Measurements from ENCODE around the gene PRICKLE1. TPM values are rescaled to one million over a fixed set of nuclear protein-coding genes. Genes with fewer than 3 reads are reported as not detected.

PRICKLE1 gene
- total and polyA plus RNA-seq, 2 of the 13 experiments (the other 11 are each of a cell fraction or from before 2014, with no cell fraction given) = not detected

GRCh38 chr12:42498549-42499247, 90.8 kb downstream of the PRICKLE1 start:
- Histone ChIP-seq H3K79me2 (ENCODE audit: insufficient read depth, low read length) (no peaks in the 10 kb centered on the region), H2AFZ (ENCODE audit: low read length) (no peak overlapping the region), H3K4me2 (ENCODE audit: low read depth, low read length) (no peak overlapping the region), H3K27me3 (ENCODE audit: control insufficient read depth in 1 of 2, insufficient read depth in 2 of 2, low read length in 2 of 2) (peaks cover 0 to 5% of the 10 kb centered on the region in 2 experiments; a peak in 2 of 5 replicates), H4K20me1 (ENCODE audit: insufficient read depth, low read length) (no peaks in the 10 kb centered on the region), H3K4me1 (ENCODE audit: insufficient read depth, low read length) (no peaks in the 10 kb centered on the region), H3K9ac (ENCODE audit: insufficient read depth, low read depth, low read length) (no peak overlapping the region), H3K4me3 (replicated peaks in 1 of 3; ENCODE audit: insufficient read depth in 1 of 3, low read depth in 2 of 3, low read length in 3 of 3) (no peak overlapping the region), H3K9me3 (ENCODE audit: low read length) (no peaks in the 10 kb centered on the region), H3K27ac (ENCODE audit: extremely low read length, insufficient read depth, low read length) (no peak overlapping the region), H3K36me3 (replicated peaks in 1 of 2; ENCODE audit: control insufficient read depth in 1 of 2, insufficient read depth in 2 of 2, low read length in 2 of 2) (no peaks in the 10 kb centered on the region)
- BruUV-seq (replicated peaks) = no TSS peak
- DNase-seq (ENCODE audit: low spot score) (no peak), FAIRE-seq (no peak), ATAC-seq (no peak)
- TF ChIP-seq CSRNP2 (CRISPR knock-in tag; conservative IDR thresholded peaks at IDR 0.05; ENCODE audit: low read depth) (no peak), CREB1 (IDR thresholded peaks at IDR 0.05) (peak; percentile 22; the same call in 1 of the 2 replicates), CREB1 (CRISPR knock-in tag; IDR thresholded peaks at IDR 0.05) (no peak)
- ChIA-PET CTCF (ENCODE audit: low intra/inter-chr PET ratio, low total read pairs) (no interaction called here), POLR2A (no interaction called here)
- in situ Hi-C loops (cut with HindIII; ENCODE audit: extremely low pct_ligation_motif_present, low pct_unique_long_range_greater_than_20kb) (loop anchor here (25.0 kb wide), 1 partner anchor 839 kb away; no protein-coding TSS in a partner anchor), intact Hi-C loops (cut with micrococcal nuclease; ENCODE audit: unreplicated experiment) (no loop called here)
- WGBS (ENCODE audit: low lambda C conversion rate) = 0% methylated on average over 3 of the region's 3 CpGs

DNA sequence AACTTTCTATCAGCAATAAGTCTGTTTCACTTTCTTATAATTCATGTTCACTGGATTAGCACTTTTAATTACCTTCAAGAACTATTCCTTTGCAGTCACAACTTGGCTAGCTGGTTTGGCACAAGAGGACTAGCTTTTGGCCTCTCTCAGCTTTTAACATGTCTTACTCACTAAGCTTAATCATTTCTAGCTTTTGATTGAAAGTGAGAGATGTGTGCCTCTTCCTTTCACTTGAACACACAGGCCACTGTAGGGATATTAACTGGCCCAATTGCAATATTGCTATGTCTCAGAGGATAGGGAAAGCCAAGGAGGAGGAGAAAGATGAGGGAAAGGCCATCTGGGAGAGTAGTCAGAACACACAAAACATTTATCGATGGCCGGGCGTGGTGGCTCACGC, 92.7 kb downstream of the PRICKLE1 start:
- Histone ChIP-seq H3K4me1 (ENCODE audit: insufficient read depth, low read length) (no peaks in the 10 kb centered on the region), H3K79me2 (ENCODE audit: insufficient read depth, low read length) (no peaks in the 10 kb centered on the region), H3K4me3 (replicated peaks in 1 of 3; ENCODE audit: insufficient read depth in 1 of 3, low read depth in 2 of 3, low read length in 3 of 3) (no peak overlapping the region), H3K36me3 (replicated peaks in 1 of 2; ENCODE audit: control insufficient read depth in 1 of 2, insufficient read depth in 2 of 2, low read length in 2 of 2) (no peaks in the 10 kb centered on the region), H2AFZ (ENCODE audit: low read length) (no peak overlapping the region), H4K20me1 (ENCODE audit: insufficient read depth, low read length) (no peaks in the 10 kb centered on the region), H3K9ac (ENCODE audit: insufficient read depth, low read depth, low read length) (no peak overlapping the region), H3K4me2 (ENCODE audit: low read depth, low read length) (no peak overlapping the region), H3K27me3 (ENCODE audit: control insufficient read depth in 1 of 2, insufficient read depth in 2 of 2, low read length in 2 of 2) (no peaks in the 10 kb centered on the region; a peak in 1 of 5 replicates), H3K27ac (ENCODE audit: extremely low read length, insufficient read depth, low read length) (no peak overlapping the region), H3K9me3 (ENCODE audit: low read length) (no peaks in the 10 kb centered on the region)
- CTCF ChIA-PET (ENCODE audit: low intra/inter-chr PET ratio, low total read pairs) = no interaction called here
- WGBS (ENCODE audit: low lambda C conversion rate) = 22% methylated on average over 4 of the region's 4 CpGs
- in situ Hi-C loops (cut with HindIII; ENCODE audit: extremely low pct_ligation_motif_present, low pct_unique_long_range_greater_than_20kb) (loop anchor here (25.0 kb wide), 1 partner anchor 840 kb away; no protein-coding TSS in a partner anchor), intact Hi-C loops (cut with micrococcal nuclease; ENCODE audit: unreplicated experiment) (no loop called here)
- POLR2A ChIA-PET = no interaction called here
- no TSS peak for BruUV-seq (replicated peaks)
- DNase-seq (ENCODE audit: low spot score) = no peak
- FAIRE-seq = no peak
- no peak for ATAC-seq
- TF ChIP-seq RFX3 (CRISPR knock-in tag; IDR thresholded peaks at IDR 0.05) (no peak), TFDP1 (CRISPR knock-in tag; IDR thresholded peaks at IDR 0.05; ENCODE audit: borderline replicate concordance) (no peak)
- TF ChIP-seq, protein P1, sequence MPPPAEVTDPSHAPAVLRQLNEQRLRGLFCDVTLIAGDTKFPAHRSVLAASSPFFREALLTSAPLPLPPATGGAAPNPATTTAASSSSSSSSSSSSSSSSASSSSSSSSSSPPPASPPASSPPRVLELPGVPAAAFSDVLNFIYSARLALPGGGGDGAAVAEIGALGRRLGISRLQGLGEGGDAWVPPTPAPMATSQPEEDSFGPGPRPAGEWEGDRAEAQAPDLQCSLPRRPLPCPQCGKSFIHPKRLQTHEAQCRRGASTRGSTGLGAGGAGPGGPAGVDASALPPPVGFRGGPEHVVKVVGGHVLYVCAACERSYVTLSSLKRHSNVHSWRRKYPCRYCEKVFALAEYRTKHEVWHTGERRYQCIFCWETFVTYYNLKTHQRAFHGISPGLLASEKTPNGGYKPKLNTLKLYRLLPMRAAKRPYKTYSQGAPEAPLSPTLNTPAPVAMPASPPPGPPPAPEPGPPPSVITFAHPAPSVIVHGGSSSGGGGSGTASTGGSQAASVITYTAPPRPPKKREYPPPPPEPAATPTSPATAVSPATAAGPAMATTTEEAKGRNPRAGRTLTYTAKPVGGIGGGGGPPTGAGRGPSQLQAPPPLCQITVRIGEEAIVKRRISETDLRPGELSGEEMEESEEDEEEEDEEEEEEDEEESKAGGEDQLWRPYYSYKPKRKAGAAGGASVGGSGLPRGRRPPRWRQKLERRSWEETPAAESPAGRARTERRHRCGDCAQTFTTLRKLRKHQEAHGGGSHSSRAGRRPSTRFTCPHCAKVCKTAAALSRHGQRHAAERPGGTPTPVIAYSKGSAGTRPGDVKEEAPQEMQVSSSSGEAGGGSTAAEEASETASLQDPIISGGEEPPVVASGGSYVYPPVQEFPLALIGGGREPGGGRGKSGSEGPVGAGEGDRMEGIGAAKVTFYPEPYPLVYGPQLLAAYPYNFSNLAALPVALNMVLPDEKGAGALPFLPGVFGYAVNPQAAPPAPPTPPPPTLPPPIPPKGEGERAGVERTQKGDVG (CRISPR knock-in tag; IDR thresholded peaks at IDR 0.05; ENCODE audit: borderline replicate concordance) = no peak
